Measurements from ENCODE around the gene MTAP.

The MTAP gene

GRCh38 chr9:21831841-21832509 is 29.5 kb downstream of the MTAP start:
- H3K27ac ChIP-seq = no peak overlapping the region
- no peak for TF ChIP-seq ZFX (IDR thresholded peaks at IDR 0.05)
- TF ChIP-seq CTCF (conservative IDR thresholded peaks at IDR 0.05) = no peak

GRCh38 chr9:21833090-21833801 is 30.8 kb downstream of the MTAP start:
- H3K27ac ChIP-seq = no peak overlapping the region
- TF ChIP-seq CTCF (conservative IDR thresholded peaks at IDR 0.05) (no peak), ZFX (IDR thresholded peaks at IDR 0.05) (no peak)

GRCh38 chr9:21835121-21835520 is 32.7 kb downstream of the MTAP start:
- TF ChIP-seq ZFX (IDR thresholded peaks at IDR 0.05) (no peak), CTCF (conservative IDR thresholded peaks at IDR 0.05) (no peak)
- H3K27ac ChIP-seq = no peak overlapping the region

GRCh38 chr9:21836437-21837161 is 34.2 kb downstream of the MTAP start:
- H3K27ac ChIP-seq = no peak overlapping the region
- no peak for TF ChIP-seq ZFX (IDR thresholded peaks at IDR 0.05)
- no peak for TF ChIP-seq CTCF (conservative IDR thresholded peaks at IDR 0.05)

- no peak for TF ChIP-seq ZFX (IDR thresholded peaks at IDR 0.05)
- no peak for TF ChIP-seq CTCF (conservative IDR thresholded peaks at IDR 0.05)
- H3K27ac ChIP-seq = no peak overlapping the region
These were observed 35.1 kb downstream of the MTAP start for GRCh38 chr9:21837501-21837900.

- no peak for TF ChIP-seq CTCF (conservative IDR thresholded peaks at IDR 0.05)
- TF ChIP-seq ZFX (IDR thresholded peaks at IDR 0.05) = no peak
- H3K27ac ChIP-seq = no peak overlapping the region
These were observed 38.2 kb downstream of the MTAP start for GRCh38 chr9:21840647-21841046.

GRCh38 chr9:21841133-21841532 is 38.7 kb downstream of the MTAP start:
- TF ChIP-seq CTCF (conservative IDR thresholded peaks at IDR 0.05) (no peak), ZFX (IDR thresholded peaks at IDR 0.05) (no peak)
- no peak overlapping the region for H3K27ac ChIP-seq
